Measurements from ENCODE around the gene RFK.
"Not testable (repeated sequence)": the region's sequence is repeated elsewhere in the genome, so short reads cannot be mapped to it uniquely, and the experiment has no call there.

Gene RFK

GRCh38 chr9:76369583-76369982, 24.6 kb downstream of the RFK start:
- DNase-seq: no peak

- DNase-seq: no peak
These were observed 28.0 kb downstream of the RFK start for GRCh38 chr9:76366275-76366674.

- peak; percentile 67 for DNase-seq
These were observed 29.2 kb downstream of the RFK start for GRCh38 chr9:76365028-76365427.

- no peak for DNase-seq
These were observed 31.2 kb downstream of the RFK start for GRCh38 chr9:76363032-76363395.

GRCh38 chr9:76362332-76363031, 31.7 kb downstream of the RFK start:
- not testable (repeated sequence) for DNase-seq

- no peak for DNase-seq
These were observed 34.5 kb downstream of the RFK start for GRCh38 chr9:76359766-76360165.

GRCh38 chr9:76359365-76359764, 34.9 kb downstream of the RFK start:
- DNase-seq: no peak

- no peak for DNase-seq
These were observed 35.5 kb downstream of the RFK start for GRCh38 chr9:76358628-76359280.

- DNase-seq: no peak
These were observed 36.7 kb downstream of the RFK start for GRCh38 chr9:76357555-76357954.

GRCh38 chr9:76355886-76356285, 38.3 kb downstream of the RFK start:
- no peak for DNase-seq

- no peak for DNase-seq
These were observed 40.0 kb downstream of the RFK start for GRCh38 chr9:76354221-76354620.

GRCh38 chr9:76353280-76353679, 40.9 kb downstream of the RFK start:
- DNase-seq: no peak

GRCh38 chr9:76352026-76352620, 42.1 kb downstream of the RFK start:
- DNase-seq: no peak

GRCh38 chr9:76351006-76351405, 43.2 kb downstream of the RFK start:
- no peak for DNase-seq

GRCh38 chr9:76349865-76350264, 44.4 kb downstream of the RFK start:
- no peak for DNase-seq

- DNase-seq: no peak
These were observed 51.4 kb downstream of the RFK start for GRCh38 chr9:76342858-76343257.

GRCh38 chr9:76342201-76342600, 52.0 kb downstream of the RFK start:
- no peak for DNase-seq

GRCh38 chr9:76341616-76342015, 52.6 kb downstream of the RFK start:
- DNase-seq: no peak

GRCh38 chr9:76338418-76338817, 55.8 kb downstream of the RFK start:
- DNase-seq: no peak

GRCh38 chr9:76336027-76336426, 58.2 kb downstream of the RFK start:
- no peak for DNase-seq

Data from fibroblast of skin of back (primary cell).